ENCODE data around the gene SLC44A1.

DNA sequence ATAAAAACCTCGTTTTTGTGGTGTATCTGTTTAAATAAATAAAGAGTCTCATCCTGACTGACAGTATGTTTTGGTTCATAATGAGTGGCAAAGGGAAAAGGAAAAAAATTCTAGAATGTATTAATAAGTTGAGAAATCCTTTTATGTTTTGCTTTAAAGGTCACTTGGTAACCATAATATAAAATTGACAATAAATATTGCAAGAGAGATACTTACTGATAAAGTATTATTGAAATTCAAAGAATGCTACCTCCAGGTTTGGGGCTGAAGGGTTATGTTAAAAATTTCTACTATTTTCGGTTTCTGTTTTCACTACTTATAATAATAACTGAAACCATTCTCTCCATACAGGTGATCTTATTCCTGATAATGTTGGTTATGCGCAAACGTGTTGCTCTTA is 118.0 kb downstream of the SLC44A1 start:
- TF ChIP-seq, protein P1, sequence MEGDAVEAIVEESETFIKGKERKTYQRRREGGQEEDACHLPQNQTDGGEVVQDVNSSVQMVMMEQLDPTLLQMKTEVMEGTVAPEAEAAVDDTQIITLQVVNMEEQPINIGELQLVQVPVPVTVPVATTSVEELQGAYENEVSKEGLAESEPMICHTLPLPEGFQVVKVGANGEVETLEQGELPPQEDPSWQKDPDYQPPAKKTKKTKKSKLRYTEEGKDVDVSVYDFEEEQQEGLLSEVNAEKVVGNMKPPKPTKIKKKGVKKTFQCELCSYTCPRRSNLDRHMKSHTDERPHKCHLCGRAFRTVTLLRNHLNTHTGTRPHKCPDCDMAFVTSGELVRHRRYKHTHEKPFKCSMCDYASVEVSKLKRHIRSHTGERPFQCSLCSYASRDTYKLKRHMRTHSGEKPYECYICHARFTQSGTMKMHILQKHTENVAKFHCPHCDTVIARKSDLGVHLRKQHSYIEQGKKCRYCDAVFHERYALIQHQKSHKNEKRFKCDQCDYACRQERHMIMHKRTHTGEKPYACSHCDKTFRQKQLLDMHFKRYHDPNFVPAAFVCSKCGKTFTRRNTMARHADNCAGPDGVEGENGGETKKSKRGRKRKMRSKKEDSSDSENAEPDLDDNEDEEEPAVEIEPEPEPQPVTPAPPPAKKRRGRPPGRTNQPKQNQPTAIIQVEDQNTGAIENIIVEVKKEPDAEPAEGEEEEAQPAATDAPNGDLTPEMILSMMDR (IDR thresholded peaks at IDR 0.05): no peak
- no peak for TF ChIP-seq POLR2A (IDR thresholded peaks at IDR 0.05)
